Prostate gland (tissue), 2 donors: ENCODE measurements around the gene ICE2. TPM values are rescaled to one million over a fixed set of nuclear protein-coding genes. Genes with fewer than 3 reads are reported as not detected.

Experiments used
- DNase-seq: peaks from one replicate; pipeline ENCODE4 v3.0.0-alpha.2; 2019; ENCODE audit warnings: low spot score
- H3K27ac ChIP-seq, 2 donors: fragments of 200-600 bp; sonication (generic); 2 replicates each; pipeline ENCODE4 v1.5.1; 2017 to 2019
- H3K27me3 ChIP-seq: fragments of 200-600 bp; sonication (generic); replicated peaks from 2 replicates; pipeline ENCODE4 v1.5.1; 2019; ENCODE audit not compliant: insufficient read depth
- H3K36me3 ChIP-seq, 2 donors: fragments of 200-600 bp; sonication (generic); 1 replicate in 1 of 2; 2 replicates in 1 of 2; pipeline versions ENCODE4 v1.5.1 to v1.8.1; 2017 to 2019
- H3K4me1 ChIP-seq: fragments of 200-600 bp; sonication (generic); replicated peaks from 2 replicates; pipeline ENCODE4 v1.5.1; 2019
- H3K4me3 ChIP-seq, 2 donors: fragments of 200-600 bp; sonication (generic); 2 replicates each; pipeline ENCODE4 v1.5.1; 2017 to 2019
- H3K9me3 ChIP-seq: fragments of 200-600 bp; sonication (generic); 2 replicates; pipeline ENCODE4 v1.5.1; 2017
- POLR2A ChIP-seq: fragments of 450-650 bp; IDR thresholded peaks from one replicate; pipeline ENCODE4 v1.6.1; 2016; ENCODE audit warnings: antibody characterized with exemption, mild to moderate bottlenecking
- POLR2AphosphoS5 ChIP-seq: sonication (generic); formaldehyde crosslinking; IDR thresholded peaks from one replicate; pipeline ENCODE4 v1.6.1; 2017; ENCODE audit warnings: antibody characterized with exemption
- WGBS: methylation state at CpG from one replicate; pipeline ENCODE4 v1.1.5; 2018; 5-methylcytosine and 5-hydroxymethylcytosine counted together
- intact Hi-C: fragments of 100-400 bp; cut with DNase I; formaldehyde crosslinking; loops from one replicate; pipeline ENCODE4 v1.14.2; 2022
- total RNA-seq, 2 donors: library from RNA; depleted of rRNA; stranded (reverse); fragments of >200 nt; gene quantifications; one replicate each; pipeline ENCODE4 v1.1.0, GENCODE V29; 2016
- TF ChIP-seq, protein P1 (sequence below), 4 experiments: fragments of 200-600 bp in 2 of 4; fragments of 450-650 bp in 2 of 4; sonication (generic) in 2 of 4; IDR thresholded peaks; 1 replicate in 3 of 4; 2 replicates in 1 of 4; pipeline ENCODE4 v1.5.1; 2016 to 2019; ENCODE audit warnings: antibody characterized with exemption in 4 of 4, mild to moderate bottlenecking in 2 of 4, moderate library complexity in 2 of 4

The ICE2 gene
- total RNA-seq, 2 donors from 2014 or later = 33.0 to 34.5 TPM

- no peak for DNase-seq
- Histone ChIP-seq H3K27ac (peak overlapping the region; percentile 69 to 93), H3K9me3 (no peaks in the 10 kb centered on the region), H3K4me1 (peaks cover 17% of the 10 kb centered on the region), H3K36me3 (no peaks in the 10 kb centered on the region), H3K4me3 (peak overlapping the region in 1 of 2 donors; percentile 2), H3K27me3 (no peaks in the 10 kb centered on the region)
- WGBS = 41% methylated on average over 4 of the region's 4 CpGs
- TF ChIP-seq POLR2A (no peak), POLR2AphosphoS5 (no peak)
- TF ChIP-seq, protein P1, sequence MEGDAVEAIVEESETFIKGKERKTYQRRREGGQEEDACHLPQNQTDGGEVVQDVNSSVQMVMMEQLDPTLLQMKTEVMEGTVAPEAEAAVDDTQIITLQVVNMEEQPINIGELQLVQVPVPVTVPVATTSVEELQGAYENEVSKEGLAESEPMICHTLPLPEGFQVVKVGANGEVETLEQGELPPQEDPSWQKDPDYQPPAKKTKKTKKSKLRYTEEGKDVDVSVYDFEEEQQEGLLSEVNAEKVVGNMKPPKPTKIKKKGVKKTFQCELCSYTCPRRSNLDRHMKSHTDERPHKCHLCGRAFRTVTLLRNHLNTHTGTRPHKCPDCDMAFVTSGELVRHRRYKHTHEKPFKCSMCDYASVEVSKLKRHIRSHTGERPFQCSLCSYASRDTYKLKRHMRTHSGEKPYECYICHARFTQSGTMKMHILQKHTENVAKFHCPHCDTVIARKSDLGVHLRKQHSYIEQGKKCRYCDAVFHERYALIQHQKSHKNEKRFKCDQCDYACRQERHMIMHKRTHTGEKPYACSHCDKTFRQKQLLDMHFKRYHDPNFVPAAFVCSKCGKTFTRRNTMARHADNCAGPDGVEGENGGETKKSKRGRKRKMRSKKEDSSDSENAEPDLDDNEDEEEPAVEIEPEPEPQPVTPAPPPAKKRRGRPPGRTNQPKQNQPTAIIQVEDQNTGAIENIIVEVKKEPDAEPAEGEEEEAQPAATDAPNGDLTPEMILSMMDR (IDR thresholded peaks at IDR 0.05) = no peak
- intact Hi-C loops = no loop called here
Measured at GRCh38 chr15:60386615-60387014, 92.3 kb downstream of the ICE2 start.

GRCh38 chr15:60385620-60386552 lies 93.1 kb downstream of the ICE2 start:
- Histone ChIP-seq H3K4me1 (peaks cover 17% of the 10 kb centered on the region), H3K36me3 (no peaks in the 10 kb centered on the region), H3K27ac (peak overlapping the region; percentile 69 to 93), H3K9me3 (no peaks in the 10 kb centered on the region), H3K4me3 (no peak overlapping the region), H3K27me3 (no peaks in the 10 kb centered on the region)
- intact Hi-C loops = no loop called here
- peak; percentile 69 for DNase-seq
- 44% methylated on average over 7 of the region's 7 CpGs for WGBS
- TF ChIP-seq, protein P1 (IDR thresholded peaks at IDR 0.05) = no peak
- TF ChIP-seq POLR2AphosphoS5 = peak; percentile 85

DNA sequence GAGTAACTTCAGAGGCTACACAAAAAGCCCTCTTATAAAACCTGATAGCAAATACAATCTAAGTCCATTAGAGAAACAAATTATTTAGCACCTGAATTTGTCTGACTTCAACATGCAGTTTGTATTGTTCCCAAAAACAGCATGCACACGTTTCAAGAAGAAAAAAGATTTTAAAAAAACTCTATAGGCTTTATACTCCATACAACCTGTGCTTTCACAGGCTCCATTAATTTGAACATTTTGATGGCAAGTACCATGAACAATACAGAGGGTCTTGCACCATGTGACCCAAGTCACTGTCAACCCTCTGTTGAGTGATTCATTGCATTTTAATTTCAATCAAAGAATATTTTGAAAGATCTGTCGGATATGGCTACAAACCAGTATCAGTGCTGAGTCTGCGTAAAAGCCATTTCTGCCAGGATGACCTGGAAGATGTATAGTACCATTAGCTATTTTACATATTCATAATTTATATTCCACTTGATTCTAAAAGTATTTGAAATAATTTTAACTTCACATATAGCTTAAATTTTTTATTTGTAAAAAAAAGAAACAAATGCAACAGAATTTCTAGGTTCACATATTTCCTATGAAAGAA lies 94.3 kb downstream of the ICE2 start:
- H3K27ac ChIP-seq = peak overlapping the region; percentile 34 to 59

GRCh38 chr15:60384053-60384452 lies 94.9 kb downstream of the ICE2 start:
- no peaks in the 10 kb centered on the region for H3K27me3 ChIP-seq
- peaks cover 17% of the 10 kb centered on the region for H3K4me1 ChIP-seq
- H3K9me3 ChIP-seq = no peaks in the 10 kb centered on the region
- TF ChIP-seq POLR2A (no peak), POLR2AphosphoS5 (peak; percentile 51)
- H3K36me3 ChIP-seq = no peaks in the 10 kb centered on the region
- peak overlapping the region; percentile 34 to 59 for H3K27ac ChIP-seq
- intact Hi-C loops = no loop called here
- 22% methylated on average over 3 of the region's 3 CpGs for WGBS
- DNase-seq = no peak
- no peak overlapping the region for H3K4me3 ChIP-seq

More for the DNA sequence above, 94.3 kb downstream of the ICE2 start:
- TF ChIP-seq, protein P1 (IDR thresholded peaks at IDR 0.05) = no peak
- no peak for TF ChIP-seq POLR2A
- intact Hi-C loops = no loop called here
- Histone ChIP-seq H3K9me3 (no peaks in the 10 kb centered on the region), H3K4me1 (peaks cover 17% of the 10 kb centered on the region), H3K4me3 (no peak overlapping the region), H3K36me3 (no peaks in the 10 kb centered on the region), H3K27me3 (no peaks in the 10 kb centered on the region)
- no peak for DNase-seq
- 80% methylated on average over 3 of the region's 3 CpGs for WGBS

- no peaks in the 10 kb centered on the region for H3K27me3 ChIP-seq
- H3K9me3 ChIP-seq = no peaks in the 10 kb centered on the region
- no peak for TF ChIP-seq POLR2A
- no peak for TF ChIP-seq POLR2AphosphoS5
- TF ChIP-seq, protein P1 (IDR thresholded peaks at IDR 0.05) = no peak
- no peak for DNase-seq
- intact Hi-C loops = no loop called here
- 85% methylated on average over 8 of the region's 8 CpGs for WGBS
- H3K4me3 ChIP-seq = no peak overlapping the region
- H3K36me3 ChIP-seq = no peaks in the 10 kb centered on the region
- peaks cover 14% of the 10 kb centered on the region for H3K4me1 ChIP-seq
- peak overlapping the region; percentile 34 to 59 for H3K27ac ChIP-seq
Measured at GRCh38 chr15:60382773-60383674, 95.9 kb downstream of the ICE2 start.
